GM12864 (cell line): ENCODE data around the gene RHOT1.
"Not testable (repeated sequence)": the region's sequence is repeated elsewhere in the genome, so short reads cannot be mapped to it uniquely, and the experiment has no call there.

Experiments
- DNase-seq: peaks from one replicate; pipeline ENCODE4 v3.0.0-alpha.2; 2011; ENCODE audit warnings: low read depth
- H3K4me3 ChIP-seq: 2 replicates; pipeline ENCODE4 v1.5.1; 2011; ENCODE audit warnings: mild to moderate bottlenecking, low read depth, low read length, control low read depth
- CTCF ChIP-seq: IDR thresholded peaks from 2 replicates; pipeline ENCODE4 v1.5.1; 2011; ENCODE audit warnings: low read depth, mild to moderate bottlenecking, moderate library complexity, low read length, control low read depth, inconsistent platforms; ENCODE audit errors: missing control alignments

Gene RHOT1

DNA sequence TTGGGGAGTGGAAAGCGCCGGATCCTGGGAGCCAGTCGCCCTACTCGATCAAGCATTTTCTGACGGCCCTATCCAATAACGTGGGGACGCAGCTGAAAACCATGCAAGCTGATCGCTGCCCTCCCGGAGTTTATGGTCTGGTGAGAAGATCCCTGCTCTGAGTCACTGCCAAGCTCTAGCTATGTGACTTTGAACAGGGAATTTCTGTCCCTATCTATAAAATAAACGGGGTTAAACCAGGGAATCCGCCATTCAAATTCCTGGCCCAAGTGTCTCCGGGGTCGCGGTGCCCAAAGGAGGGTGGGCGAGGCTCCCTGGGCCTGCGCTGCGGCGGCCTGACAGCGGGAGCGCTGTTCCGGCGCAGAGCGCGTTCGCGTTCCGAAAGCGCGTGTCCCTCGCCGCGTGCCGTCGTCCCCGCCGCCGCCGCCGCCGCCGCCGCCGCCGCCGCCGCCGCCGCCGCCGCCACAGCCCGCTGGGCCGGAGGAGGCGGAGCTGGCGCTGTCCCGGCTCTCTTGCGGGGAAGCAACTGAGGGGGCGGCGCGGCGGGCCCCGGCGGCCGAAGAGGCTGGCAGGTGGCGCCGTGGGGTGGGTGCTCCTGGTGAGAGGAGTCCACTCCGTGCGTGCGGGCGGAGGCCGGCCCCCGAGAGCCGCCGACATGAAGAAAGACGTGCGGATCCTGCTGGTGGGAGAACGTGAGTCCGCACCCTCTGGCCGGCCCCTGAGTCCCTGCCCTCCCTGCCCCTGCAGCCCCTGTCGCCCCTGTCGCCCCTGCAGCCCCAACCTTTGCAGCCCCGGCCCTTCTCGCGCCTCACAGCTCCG lies at the start of gene RHOT1:
Gene RHOT1 (plus strand): TSS at position 465 of the 819 bp plus-strand sequence. CDS start 191 bp downstream, at position 656.
- peak within 1 kb of the TSS; percentile 90 for H3K4me3 ChIP-seq
- peak; percentile 79 for TF ChIP-seq CTCF
- DNase-seq = peak; percentile 31

GRCh38 chr17:32099686-32100085 lies 42.6 kb upstream of the RHOT1 start:
- no peak for DNase-seq
- no peak overlapping the region for H3K4me3 ChIP-seq
- TF ChIP-seq CTCF = no peak

DNA sequence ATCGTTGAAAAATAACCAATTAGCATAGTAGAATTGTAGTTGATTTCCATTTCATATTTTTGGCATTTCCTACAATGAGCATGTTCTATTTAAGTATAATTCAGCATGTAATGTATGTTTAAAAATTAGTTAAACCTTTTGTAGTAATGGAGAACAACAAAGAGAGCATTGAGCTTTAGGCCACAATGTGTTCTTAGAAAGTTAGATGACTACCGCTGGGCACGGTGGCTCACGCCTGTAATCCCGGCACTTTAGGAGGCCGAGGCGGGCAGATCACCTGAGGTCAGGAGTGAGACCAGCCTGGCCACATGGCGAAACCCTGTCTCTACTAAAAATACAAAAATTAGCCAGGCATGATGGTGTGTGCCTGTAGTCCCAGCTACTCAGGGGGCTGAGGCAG lies 42.0 kb upstream of the RHOT1 start:
- not testable (repeated sequence) for H3K4me3 ChIP-seq, DNase-seq

DNA sequence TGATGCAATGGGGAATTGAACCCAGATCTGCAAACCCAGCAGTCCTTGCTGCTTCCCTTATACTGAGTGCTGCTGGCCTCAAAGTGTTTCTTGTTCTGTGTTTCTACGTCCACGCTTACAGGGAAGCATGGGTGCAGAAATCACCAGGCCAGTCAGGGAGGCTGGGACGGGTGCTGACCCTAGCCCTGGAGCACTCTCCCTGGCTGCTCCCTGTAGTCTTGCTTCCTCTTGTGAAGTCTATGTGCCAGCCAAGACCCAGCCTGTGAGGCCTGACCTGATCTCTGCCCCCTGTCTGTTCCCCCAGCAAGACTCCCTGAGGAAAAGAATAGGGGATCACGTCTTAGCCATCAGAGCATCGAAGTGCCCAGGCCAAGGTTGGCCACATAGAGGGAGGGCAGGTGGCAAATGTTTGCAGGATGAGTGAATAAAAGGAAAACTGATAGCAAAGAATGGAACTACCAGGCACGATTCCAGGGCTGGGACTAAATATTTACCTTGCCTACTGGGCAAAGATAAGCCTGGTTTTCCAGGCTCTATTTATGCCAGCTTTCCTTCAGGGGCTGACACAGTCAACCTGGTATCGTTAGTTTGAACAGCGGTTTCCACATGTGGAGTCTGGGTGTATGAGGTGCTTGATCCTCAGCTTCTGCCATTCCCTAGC lies 41.2 kb upstream of the RHOT1 start:
- TF ChIP-seq CTCF = no peak
- no peak for DNase-seq
- H3K4me3 ChIP-seq = no peak overlapping the region

DNA sequence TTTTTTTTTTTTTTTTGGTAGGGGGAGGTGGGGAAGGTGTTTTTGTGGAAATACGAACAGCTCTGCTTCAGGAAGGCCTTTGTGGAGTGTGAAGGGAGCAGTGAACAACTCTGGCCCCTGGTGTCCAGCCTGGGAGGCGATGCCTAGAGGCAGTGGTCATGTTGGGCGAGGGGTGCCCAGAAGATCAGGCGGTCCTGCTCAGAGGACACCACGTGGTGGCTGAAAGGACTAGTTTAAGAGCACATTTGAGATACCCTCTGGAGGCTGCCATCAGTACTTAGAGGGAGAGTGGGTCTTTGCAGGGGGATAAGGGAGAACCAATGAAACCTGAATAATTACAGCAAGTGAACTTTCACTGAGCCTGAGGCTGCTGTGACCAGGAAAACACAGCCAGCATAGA lies 40.1 kb upstream of the RHOT1 start:
- no peak overlapping the region for H3K4me3 ChIP-seq
- TF ChIP-seq CTCF = no peak
- no peak for DNase-seq

DNA sequence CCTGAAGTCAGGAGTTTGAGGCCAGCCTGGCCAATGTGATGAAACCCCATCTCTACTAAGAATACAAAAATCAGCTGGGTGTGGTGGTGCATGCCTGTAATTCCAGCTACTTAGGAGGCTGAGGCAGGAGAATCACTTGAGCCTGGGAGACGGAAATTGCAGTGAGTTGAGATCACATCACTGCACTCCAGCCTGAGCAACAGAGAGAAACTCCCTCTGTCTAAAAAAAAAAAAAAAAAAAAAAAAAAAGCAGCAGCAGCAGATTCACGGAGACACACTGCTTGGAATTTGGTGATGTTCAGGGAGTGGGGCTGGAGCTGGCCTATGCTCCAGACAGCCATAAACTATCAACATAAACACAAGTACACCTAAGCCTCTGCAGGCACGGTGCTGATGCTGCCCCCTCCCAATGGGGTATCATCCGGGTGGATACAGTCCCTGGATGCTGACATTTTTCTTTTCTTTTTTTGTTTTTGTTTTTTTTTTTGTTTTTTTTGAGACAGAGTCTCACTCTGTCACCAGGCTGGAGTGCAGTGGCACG lies 39.6 kb upstream of the RHOT1 start:
- TF ChIP-seq CTCF = no peak
- DNase-seq = no peak
- H3K4me3 ChIP-seq = no peak overlapping the region

GRCh38 chr17:32103476-32104113 lies 38.7 kb upstream of the RHOT1 start:
- H3K4me3 ChIP-seq = no peak overlapping the region
- TF ChIP-seq CTCF = no peak
- DNase-seq = no peak
